IPS-18c (cell line): Measurements from ENCODE around the gene SRCAP.

ENCODE experiments used
- H3K4me3 ChIP-seq: 2 replicates; pipeline ENCODE4 v1.7.0; 2013; ENCODE audit warnings: low read depth, mild to moderate bottlenecking, low read length, moderate library complexity; ENCODE audit not compliant: insufficient read depth
- H3K9me3 ChIP-seq: one replicate; pipeline ENCODE4 v1.6.1; 2013; ENCODE audit warnings: mild to moderate bottlenecking, low read length, moderate library complexity; ENCODE audit not compliant: control insufficient read depth, insufficient read depth

SRCAP gene

DNA sequence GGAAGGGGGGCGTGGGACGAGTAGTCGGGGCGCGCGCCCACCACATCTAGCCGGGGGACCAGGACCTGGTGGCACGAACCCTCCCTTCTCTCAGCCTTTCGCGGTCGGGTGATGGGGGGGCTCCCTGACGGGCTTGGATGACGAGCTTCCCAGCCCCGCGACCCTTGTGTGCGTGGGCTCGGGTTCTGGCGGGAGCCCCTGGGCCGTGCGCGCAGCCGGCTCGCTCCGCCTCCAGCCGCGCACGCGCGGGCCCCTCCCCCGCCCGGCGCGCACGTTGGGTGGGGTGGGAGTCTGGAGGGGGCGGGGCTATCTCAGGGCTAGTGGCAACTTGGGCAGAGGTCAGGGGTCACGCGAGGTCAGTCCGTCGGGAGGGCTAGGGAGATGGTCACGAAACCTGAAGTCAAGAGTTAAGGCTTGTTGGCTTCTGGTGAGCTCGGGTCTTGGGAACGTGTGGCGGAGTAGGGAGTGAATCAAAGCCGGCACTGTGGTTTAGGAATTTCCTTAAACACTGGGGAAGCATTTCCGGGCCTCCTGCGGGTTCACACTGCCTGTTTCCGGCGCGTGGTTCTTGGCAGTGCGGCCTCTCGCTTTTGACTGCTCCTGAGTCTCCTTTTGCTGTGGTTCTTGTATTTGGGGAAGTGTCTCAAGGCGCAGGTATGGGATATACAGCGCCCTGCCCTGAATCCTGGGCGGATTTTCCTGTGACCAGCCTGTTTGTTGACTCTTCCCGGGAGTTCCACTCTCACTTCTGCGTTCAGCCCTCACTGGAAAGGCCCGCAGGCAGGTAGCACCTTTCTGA lies at the start of gene SRCAP:
TSS of gene SRCAP (plus strand) at position 356 of the 799 bp plus-strand sequence. CDS start 1,654 bp downstream, outside the sequence.
- peak within 1 kb of the TSS; percentile 98 for H3K4me3 ChIP-seq
- H3K9me3 ChIP-seq, result no peaks in the 10 kb centered on the region

DNA sequence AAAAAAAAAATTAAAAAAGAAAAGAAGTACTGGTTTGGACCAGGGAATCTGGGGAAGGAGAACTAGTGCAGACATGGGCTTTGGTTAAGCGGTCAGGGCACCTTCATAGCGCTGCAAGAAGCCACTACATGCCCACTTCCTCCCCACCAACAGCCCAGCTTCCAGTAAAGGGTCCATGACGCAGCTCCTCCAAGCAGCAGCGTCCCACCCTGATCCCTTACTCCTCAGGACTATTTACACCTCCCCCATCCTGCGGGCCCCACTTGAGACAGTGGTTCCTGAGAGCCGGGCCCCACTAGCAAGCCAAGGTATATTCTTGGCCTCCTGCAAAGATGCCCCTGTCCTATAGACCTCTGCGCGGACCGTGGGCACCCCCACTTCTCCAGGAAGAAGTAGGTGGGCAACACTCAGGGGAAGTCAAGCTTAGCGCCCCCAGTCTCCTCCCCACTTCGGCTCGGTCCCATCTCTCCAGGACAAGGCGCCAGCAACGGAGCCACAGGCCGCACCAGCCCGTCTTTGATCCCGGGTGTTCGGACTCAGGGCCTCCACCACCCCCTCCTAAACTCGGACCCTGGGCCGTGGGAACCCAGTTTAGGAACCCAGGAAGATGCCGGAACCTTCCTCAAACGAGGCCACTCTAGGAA lies 49.1 kb upstream of the SRCAP start:
- Histone ChIP-seq H3K4me3 (peak overlapping the region; percentile 22; the same call in 1 of the 2 replicates), H3K9me3 (no peaks in the 10 kb centered on the region)

DNA sequence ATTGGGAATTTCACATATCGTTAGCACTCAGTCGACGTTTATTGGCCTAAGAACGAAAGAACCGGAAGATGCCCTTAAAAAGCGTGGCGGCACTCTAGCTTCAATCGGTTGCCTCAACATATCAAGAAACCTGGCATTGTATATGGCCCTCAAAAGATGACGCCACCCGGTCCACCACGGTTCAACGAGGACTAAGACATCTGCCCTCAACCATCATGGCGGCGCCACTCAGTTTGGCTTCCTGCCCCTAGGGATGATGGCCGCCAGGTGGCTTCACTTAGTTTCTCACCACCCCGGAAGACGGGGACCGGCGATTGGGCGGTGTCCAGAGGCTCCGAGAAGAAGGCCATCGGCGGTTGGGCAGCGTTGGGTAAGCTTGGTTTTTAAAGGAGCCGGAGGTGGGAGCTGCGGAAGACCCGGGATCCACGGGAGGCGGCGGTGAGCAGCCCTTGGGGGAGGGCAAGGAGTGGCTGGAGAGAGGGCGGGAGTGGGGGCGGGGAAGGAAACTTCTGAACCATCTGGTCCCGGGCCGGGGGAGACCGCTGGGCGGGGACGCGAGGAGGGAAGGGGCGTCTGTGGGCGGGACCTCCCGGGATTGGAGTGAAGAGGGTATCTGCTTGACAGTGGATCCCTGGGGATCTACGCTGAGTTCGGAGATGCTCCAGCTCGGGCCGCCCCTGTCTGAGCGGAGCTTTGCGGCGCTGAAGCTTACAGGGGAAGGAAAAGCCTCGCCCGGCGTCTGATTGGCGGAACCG lies 48.4 kb upstream of the SRCAP start, which contains the start of gene PRR14:
TSS of gene PRR14 (plus strand) at position 592 of the 755 bp plus-strand sequence. CDS start 686 bp downstream, outside the sequence.
- Histone ChIP-seq H3K4me3 (peak within 1 kb of the TSS; percentile 66), H3K9me3 (no peaks in the 10 kb centered on the region)

DNA sequence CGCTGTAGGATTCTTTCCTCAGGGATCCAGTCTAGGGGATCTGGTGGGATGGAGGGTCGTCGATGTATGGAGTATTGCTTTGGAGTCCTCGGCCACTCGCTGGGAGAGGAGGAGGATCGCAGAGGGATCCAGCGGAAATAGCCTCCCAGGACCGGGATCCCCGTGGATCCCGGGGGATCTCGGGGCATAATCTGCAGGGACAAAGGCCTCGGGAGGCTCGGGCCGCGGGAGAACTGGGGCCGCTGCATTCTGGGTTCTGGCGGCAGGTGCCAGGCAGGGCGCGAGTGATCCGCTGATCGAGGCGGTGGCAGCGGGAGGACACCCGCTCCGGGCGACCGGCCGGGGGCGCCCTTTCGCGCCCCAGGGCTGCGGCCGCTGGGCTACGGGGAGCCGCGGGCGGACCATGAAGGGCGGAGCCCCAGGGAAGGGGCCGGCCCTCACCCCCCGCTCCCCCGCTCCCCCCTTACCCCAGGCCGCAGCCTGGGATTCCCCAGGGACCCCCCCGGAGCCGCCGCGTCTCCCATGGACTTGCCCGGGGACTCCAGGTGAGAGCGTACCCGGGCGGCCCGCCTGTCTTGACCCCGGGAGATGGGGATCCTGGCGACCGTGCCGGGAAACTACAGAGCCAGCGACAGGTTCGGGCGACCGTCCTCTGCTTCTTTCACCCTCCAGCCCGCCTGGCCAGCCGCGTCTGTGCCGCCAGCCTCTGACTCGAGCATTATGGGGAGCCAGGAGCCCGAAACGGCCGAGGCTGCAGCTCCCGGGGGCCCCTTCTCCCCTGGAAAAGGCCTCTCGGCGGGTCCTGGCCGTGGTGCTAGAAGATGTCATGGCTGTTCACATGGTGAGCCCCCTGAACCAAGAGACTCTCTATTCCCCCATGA lies 47.6 kb upstream of the SRCAP start:
- Histone ChIP-seq H3K9me3 (no peaks in the 10 kb centered on the region), H3K4me3 (peak overlapping the region; percentile 66)

DNA sequence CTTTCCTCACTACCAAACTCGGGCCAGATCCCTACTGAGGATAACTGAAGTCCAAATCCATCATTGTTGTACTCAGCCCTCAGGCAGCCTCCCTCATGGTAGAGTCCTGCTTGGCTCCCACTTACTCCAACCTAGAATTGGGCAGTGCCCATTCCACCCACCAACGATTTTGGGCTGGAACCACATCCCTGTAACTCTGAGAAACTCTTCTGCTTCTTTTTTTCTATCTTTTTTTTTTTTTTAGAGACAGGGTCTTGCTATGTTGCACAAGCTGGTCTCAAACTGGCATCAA lies 47.0 kb upstream of the SRCAP start:
- peak overlapping the region; percentile 66 for H3K4me3 ChIP-seq
- H3K9me3 ChIP-seq, result no peaks in the 10 kb centered on the region

DNA sequence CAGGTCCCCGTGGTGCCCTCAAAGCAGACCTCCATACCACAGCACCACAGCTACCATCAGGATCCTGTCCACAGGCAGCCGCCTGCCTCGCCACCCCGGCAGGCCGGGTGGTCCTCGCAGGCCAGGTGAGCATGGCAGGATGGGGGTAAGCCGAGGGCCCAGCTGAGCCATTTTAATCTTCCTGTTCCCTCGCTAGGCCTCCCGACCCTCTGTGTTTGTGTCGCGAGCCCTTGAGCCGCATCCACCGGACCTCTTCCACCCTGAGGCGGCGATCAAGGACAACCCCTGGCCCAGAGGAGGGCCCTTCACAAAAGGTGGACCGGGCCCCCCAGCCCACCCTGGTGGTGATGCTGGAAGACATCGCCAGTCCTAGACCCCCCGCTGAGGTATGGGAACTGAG lies 46.3 kb upstream of the SRCAP start:
- H3K4me3 ChIP-seq, result no peak overlapping the region
- H3K9me3 ChIP-seq, result no peaks in the 10 kb centered on the region

DNA sequence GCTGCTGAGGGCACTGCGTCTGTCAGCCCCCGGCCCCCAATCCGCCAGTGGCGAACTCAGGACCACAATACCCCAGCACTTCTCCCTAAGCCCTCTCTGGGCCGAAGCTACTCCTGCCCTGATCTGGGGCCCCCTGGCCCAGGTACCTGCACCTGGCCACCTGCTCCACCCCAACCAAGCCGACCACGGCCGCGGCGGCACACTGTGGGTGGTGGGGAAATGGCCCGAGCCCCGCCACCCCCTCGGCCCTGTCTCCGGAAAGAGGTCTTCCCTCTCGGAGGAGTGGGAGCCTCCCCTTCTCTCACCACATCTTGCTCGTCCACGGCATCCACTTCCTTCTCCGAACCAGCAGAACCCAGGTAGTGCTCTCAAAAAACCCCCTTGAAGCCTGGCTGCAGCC lies 44.1 kb upstream of the SRCAP start:
- no peak overlapping the region for H3K4me3 ChIP-seq
- no peaks in the 10 kb centered on the region for H3K9me3 ChIP-seq

DNA sequence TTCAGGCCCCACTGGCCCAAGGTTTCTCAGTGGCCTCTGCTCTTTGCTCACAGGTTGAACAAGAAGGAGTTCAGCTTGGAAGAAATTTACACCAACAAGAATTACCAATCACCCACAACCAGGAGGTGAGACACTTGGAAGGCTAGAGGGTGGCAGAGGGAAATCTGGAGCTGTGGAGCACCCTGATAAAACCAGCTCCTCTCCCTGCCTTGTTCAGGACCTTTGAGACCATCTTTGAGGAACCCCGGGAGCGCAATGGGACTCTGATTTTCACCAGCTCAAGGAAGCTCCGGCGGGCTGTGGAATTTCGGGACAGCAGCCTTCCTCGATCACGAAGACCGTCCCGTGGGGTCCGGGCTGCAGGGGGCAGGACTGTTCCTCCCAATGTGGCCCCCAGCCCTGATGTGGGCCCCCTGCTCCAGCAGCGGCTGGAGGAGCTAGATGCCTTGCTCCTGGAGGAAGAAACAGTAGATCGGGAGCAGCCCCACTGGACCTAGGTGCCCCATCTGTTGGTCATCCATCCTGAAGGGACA lies 43.1 kb upstream of the SRCAP start:
- H3K4me3 ChIP-seq, result no peak overlapping the region
- H3K9me3 ChIP-seq, result no peaks in the 10 kb centered on the region

DNA sequence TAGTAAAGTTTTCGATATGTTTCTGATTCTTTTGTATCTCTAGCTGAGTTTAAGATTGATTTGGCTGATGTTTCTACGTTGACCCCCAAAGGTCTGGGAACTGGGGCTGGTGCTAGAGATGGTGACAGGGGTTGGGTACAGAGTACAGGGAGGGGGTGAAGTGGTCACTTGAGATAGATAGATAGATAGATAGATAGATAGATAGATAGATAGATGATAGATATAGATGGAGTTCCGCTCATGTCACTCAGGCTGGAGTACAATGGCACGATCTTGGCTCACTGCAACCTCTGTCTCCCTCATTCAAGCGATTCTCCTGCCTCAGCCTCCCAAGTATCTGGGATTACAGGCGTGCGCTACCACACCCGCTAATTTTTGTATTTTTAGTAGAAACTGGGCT lies 42.6 kb upstream of the SRCAP start:
- no peak overlapping the region for H3K4me3 ChIP-seq
- H3K9me3 ChIP-seq, result no peaks in the 10 kb centered on the region

DNA sequence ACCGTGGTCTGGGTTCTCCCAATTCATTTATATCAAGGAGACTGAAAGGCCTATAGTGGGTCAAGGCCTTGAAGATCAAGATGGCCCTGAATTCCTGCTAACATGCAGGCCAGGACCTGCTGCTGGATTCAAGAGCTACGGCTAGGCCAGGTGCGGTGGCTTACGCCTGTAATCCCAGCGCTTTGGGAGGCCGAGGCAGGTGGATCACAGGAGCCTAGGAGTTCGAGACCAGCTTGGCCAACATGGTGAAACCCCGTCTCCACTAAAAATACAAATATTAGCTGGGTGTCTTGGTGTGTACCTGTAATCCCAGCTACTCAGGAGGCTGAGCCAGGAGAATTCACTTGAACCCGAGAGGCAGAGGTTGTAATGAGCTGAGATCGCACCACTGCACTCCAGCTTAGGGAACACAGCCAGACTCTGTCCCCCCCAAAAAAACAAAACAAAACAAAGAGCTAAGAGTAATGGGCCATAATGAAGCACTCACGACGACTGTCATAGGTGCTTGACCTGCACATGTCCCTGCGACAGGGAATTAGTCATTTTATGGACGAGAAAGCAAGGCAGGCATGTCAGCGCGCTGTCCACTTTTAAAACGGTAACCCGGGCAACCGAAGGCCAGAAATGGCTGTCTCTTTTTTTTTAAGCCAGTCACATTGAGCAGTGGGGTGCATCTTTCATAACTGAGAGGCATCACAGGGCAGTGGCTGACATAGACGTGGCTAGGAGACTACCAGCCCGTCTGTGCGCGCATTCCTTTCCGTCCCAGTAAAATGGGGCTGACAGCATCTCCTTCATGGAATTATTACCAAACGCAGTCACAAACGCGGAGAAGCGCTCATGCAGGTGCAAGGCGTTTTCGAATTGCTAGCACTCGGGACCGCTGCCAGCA lies 41.8 kb upstream of the SRCAP start:
- H3K9me3 ChIP-seq, result no peaks in the 10 kb centered on the region
- H3K4me3 ChIP-seq, result peak overlapping the region; percentile 60

DNA sequence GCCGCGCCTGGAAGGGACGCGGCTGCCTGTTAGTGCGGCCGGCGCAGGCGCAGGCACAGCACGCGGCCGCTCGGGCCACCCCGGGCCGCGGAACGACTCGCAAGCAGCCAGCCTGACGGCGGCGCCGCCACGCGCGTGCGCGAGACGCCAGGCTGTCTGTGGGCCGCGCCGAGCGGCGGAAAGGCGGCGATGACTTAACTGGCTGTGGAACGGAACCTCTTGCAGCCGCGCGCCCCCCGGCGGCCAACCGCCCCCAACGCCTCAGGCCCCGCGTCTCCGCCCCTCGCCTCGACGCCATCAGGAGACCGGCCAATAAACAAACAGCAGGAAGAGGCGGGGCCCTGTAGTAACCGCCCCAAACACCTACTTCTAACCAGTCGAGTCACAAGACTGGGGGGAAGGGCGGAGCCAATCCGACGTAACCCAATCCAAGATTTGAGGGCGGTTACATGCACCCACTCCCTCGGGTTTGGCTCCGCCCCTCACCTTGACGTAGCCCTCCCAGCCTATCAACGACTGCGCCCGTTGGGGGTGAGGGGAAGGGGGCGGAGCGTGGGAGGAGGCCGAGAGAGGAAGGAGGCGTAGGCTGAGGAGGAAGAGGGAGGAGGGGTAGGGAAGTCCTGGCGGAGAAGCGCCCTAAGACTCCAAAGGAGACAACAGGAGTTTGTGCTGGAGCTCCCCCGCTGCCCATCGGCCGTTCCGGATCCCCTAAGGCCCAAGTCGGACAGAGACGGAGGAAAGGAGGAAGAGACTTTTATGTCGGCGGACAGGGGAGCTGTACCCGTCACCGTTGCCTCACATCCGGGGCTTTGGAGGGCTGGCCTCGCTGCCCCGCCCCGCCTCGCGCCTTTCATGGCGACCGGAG lies 40.9 kb upstream of the SRCAP start, which contains the start of gene FBRS:
TSS of gene FBRS (plus strand) at position 566 of the 865 bp plus-strand sequence. CDS start 1,088 bp downstream, outside the sequence.
- H3K4me3 ChIP-seq, result peak within 1 kb of the TSS; percentile 97

DNA sequence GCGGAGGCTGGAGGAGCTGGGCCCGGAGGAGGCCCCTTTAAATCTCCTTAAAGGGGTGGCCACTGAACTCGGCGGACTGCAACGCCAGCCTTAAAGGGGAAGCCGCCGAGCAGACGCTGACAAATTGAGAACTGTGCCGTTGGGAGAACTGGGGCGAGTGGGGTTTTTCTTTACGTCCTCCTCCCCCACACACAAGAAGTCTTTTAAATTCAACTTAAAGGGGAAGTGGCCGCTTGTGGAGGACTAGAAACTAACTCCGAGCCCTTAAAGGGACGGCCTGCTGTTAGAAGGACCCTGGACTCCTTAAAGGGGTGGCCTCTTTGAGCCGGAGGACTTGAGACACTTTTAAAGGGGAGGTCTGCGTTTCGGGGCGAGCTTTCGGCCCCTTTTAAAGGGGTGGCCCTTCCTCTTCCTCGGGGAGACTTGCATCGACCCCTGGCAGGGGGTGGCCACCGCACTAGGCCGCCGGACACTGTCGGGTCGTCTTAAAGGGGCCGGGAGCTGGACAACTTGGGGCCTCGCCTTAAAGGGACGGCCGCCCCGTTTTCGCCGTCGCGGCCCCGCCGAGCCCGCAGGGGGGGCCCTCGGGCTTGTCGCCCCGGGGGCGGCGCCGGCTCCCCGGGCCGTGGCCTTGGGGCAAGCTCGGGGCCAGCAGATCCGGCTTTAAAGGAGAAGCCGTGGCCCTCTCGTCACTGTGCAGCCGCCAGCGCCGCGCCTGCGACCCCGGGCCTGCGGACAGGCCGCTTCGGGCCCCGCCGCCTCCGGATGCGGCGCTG lies 40.1 kb upstream of the SRCAP start:
- Histone ChIP-seq H3K9me3 (no peaks in the 10 kb centered on the region), H3K4me3 (peak overlapping the region; percentile 97)

More for the DNA sequence above, 40.9 kb upstream of the SRCAP start, which contains the start of gene FBRS:
- H3K9me3 ChIP-seq, result no peaks in the 10 kb centered on the region

DNA sequence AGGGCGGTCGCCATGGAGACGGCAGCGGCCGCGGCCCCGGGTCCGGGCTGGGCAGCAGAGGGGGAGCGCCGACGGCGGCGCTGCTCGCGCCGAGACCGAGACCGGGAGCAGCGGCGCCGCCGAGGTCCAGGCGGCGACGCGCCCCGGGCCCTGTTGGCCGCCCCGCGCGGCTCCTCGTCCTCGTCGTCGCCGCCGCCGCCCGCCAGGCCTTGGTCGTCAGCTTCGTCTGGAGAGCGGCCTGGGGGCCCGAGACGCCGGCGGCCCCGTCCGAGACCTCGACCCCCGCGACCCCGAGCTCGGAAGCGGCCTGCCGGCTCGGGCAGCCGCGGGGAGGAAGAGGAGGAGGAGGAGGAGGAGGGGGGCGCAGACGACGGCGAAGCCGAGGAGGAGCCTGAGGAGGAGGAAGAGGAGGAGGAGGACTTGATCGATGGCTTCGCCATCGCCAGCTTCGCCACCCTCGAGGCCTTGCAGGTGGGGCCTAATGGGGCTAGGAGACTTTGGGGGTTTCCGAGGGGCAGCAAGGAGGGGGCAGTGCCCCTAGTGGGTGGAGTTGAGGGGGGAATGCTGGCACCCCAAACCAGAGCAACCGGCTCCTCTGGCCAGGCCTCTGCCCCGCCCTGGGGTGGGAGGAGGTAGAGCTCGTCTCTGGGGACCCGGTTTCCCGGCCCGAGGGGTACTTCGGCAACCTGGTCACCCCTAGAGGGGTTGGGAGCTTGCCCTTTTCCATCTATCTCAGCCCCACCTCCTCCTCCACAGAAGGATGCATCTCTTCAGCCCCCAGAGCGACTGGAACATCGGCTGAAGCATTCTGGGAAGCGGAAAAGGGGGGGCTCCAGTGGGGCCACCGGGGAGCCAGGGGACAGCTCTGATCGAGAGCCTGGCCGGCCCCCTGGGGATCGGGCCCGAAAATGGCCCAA lies 39.2 kb upstream of the SRCAP start:
- Histone ChIP-seq H3K9me3 (no peaks in the 10 kb centered on the region), H3K4me3 (peak overlapping the region; percentile 97)
